GM20431 (cell line): ENCODE data around the gene ADRA2B.
"Not testable (repeated sequence)": the region's sequence is repeated elsewhere in the genome, so short reads cannot be mapped to it uniquely, and the experiment has no call there.

Experiments
- in situ Hi-C: fragments of 300-500 bp; cut with MseI, MboI; formaldehyde crosslinking; loops from one replicate; pipeline ENCODE4 v1.15.0; 2020; ENCODE audit warnings: low sequenced_read_pairs; ENCODE audit not compliant: unreplicated experiment

ADRA2B gene

GRCh38 chr2:96081042-96081441 is 35.3 kb downstream of the ADRA2B start:
- in situ Hi-C loops, result no loop called here

GRCh38 chr2:96075199-96075771 is 41.1 kb downstream of the ADRA2B start:
- in situ Hi-C loops, result no loop called here

GRCh38 chr2:96074156-96074555 is 42.2 kb downstream of the ADRA2B start:
- in situ Hi-C loops, result no loop called here

GRCh38 chr2:96073170-96073775 is 43.1 kb downstream of the ADRA2B start:
- in situ Hi-C loops, result no loop called here

GRCh38 chr2:96072746-96073145 is 43.6 kb downstream of the ADRA2B start:
- in situ Hi-C loops, result no loop called here

- in situ Hi-C loops, result not testable (repeated sequence)
Measured at GRCh38 chr2:96071977-96072491, 44.3 kb downstream of the ADRA2B start.

GRCh38 chr2:96071087-96071976 is 45.0 kb downstream of the ADRA2B start:
- in situ Hi-C loops, result not testable (repeated sequence)

GRCh38 chr2:96070351-96070750 is 46.0 kb downstream of the ADRA2B start:
- in situ Hi-C loops, result not testable (repeated sequence)

- in situ Hi-C loops, result not testable (repeated sequence)
Measured at GRCh38 chr2:96069878-96070277, 46.5 kb downstream of the ADRA2B start.

GRCh38 chr2:96067902-96068581 is 48.3 kb downstream of the ADRA2B start:
- in situ Hi-C loops, result not testable (repeated sequence)

- in situ Hi-C loops, result not testable (repeated sequence)
Measured at GRCh38 chr2:96067098-96067660, 49.2 kb downstream of the ADRA2B start.

GRCh38 chr2:96066511-96066910 is 49.9 kb downstream of the ADRA2B start:
- in situ Hi-C loops, result not testable (repeated sequence)

- in situ Hi-C loops, result not testable (repeated sequence)
Measured at GRCh38 chr2:96065954-96066353, 50.4 kb downstream of the ADRA2B start.

GRCh38 chr2:96065381-96065930 is 50.9 kb downstream of the ADRA2B start:
- in situ Hi-C loops, result no loop called here

GRCh38 chr2:96064760-96065159 is 51.6 kb downstream of the ADRA2B start:
- in situ Hi-C loops, result not testable (repeated sequence)

- in situ Hi-C loops, result not testable (repeated sequence)
Measured at GRCh38 chr2:96064047-96064675, 52.2 kb downstream of the ADRA2B start.

- in situ Hi-C loops, result not testable (repeated sequence)
Measured at GRCh38 chr2:96063116-96063899, 53.1 kb downstream of the ADRA2B start.
